C4-2B (cell line): ENCODE measurements around the gene DNAJC13.

ENCODE experiments used
- H3K27ac ChIP-seq: fragments of 450-650 bp; 2 replicates; pipeline ENCODE4 v1.5.1; 2017
- ZFX ChIP-seq: fragments of 450-650 bp; IDR thresholded peaks from 2 replicates; pipeline ENCODE4 v1.6.1; 2017
- TF ChIP-seq, protein P1 (sequence below): fragments of 450-650 bp; conservative IDR thresholded peaks from 2 replicates; pipeline ENCODE4 v1.5.1; 2017; ENCODE audit warnings: mild to moderate bottlenecking

The DNAJC13 gene

DNA sequence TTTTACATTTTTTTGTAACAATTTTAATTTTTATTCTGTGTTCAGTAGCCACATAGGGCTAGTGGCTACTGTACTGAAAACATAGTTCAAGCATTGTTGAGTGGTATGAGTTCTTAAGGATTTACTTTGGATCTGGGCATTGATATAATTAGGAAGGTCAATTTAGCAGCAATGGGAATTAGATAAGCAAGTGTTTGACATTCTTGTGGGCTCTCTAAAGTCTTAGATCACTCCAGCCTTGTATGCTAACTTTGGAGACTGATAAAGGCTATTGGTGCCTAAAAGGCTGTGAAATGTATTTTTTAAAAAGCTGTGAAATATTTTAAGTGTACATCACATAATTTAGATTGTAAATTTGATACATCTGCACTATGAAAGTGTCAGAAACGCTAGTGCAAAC, 2.5 kb upstream of the DNAJC13 start:
- TF ChIP-seq ZFX, result no peak
- TF ChIP-seq, protein P1, sequence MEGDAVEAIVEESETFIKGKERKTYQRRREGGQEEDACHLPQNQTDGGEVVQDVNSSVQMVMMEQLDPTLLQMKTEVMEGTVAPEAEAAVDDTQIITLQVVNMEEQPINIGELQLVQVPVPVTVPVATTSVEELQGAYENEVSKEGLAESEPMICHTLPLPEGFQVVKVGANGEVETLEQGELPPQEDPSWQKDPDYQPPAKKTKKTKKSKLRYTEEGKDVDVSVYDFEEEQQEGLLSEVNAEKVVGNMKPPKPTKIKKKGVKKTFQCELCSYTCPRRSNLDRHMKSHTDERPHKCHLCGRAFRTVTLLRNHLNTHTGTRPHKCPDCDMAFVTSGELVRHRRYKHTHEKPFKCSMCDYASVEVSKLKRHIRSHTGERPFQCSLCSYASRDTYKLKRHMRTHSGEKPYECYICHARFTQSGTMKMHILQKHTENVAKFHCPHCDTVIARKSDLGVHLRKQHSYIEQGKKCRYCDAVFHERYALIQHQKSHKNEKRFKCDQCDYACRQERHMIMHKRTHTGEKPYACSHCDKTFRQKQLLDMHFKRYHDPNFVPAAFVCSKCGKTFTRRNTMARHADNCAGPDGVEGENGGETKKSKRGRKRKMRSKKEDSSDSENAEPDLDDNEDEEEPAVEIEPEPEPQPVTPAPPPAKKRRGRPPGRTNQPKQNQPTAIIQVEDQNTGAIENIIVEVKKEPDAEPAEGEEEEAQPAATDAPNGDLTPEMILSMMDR, result no peak
- no peak overlapping the region for H3K27ac ChIP-seq

DNA sequence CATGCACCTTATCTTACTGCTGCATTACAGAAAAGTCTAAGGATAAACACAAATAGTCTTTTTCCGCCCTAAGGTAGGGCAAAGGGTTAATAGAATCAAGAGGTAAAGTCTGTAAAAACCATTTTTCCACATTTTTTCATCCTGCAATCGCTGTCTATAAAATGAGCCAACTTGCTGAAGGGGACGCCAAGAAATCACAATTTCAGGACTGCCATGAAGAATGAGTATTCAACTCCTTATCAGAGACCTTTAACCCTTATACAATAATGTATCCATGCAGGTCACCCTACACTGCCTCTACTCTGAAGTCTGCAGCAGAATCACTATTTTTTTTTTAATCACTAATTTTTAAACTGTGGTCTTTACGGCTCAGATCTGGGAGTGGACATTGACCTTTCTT, 1.1 kb upstream of the DNAJC13 start:
- no peak overlapping the region for H3K27ac ChIP-seq
- TF ChIP-seq, protein P1, result no peak
- no peak for TF ChIP-seq ZFX

DNA sequence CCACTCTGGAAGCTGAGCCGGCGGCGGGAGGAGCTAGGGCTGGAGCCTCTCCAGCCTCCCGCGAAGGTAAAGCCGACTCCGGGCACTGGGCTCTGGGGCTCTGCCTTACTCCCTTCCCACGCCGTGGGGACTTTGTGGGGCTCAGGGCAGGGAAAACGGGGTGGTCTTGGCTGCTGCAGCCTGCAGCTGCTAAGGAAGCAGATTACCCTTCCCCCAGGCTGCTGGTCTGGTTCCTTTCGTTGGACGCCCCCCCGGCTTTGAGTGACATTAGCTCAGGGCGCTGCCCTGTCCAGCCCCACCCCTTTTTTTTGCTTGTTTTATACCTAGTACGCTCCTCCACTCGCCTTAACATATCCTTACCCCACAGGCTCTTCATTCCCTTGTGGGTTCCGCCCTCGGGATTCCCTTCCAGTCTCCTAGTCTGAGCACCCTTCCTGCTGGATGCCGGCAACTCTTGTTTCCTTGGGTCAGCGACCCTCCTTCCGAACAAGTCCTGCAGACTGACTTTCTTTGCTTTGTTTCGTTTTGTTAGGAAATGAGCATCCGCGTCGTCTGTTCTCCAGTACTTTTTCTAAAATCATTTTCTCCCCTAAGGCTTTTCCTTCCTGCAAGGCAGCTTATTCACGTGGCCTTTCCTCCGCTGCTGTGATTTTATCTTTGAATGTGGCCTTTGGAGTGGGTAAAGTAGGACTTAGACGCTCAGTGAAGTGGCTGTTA, 551 bp downstream of the DNAJC13 start:
- TF ChIP-seq, protein P1, result no peak
- TF ChIP-seq ZFX, result no peak
- peak overlapping the region; percentile 88 for H3K27ac ChIP-seq

GRCh38 chr3:132418916-132419315, 1.6 kb downstream of the DNAJC13 start:
- TF ChIP-seq, protein P1, result no peak
- no peak for TF ChIP-seq ZFX
- no peak overlapping the region for H3K27ac ChIP-seq

- H3K27ac ChIP-seq, result no peak overlapping the region
- no peak for TF ChIP-seq ZFX
- TF ChIP-seq, protein P1, result no peak
These were observed 4.5 kb downstream of the DNAJC13 start for GRCh38 chr3:132421832-132422231.

DNA sequence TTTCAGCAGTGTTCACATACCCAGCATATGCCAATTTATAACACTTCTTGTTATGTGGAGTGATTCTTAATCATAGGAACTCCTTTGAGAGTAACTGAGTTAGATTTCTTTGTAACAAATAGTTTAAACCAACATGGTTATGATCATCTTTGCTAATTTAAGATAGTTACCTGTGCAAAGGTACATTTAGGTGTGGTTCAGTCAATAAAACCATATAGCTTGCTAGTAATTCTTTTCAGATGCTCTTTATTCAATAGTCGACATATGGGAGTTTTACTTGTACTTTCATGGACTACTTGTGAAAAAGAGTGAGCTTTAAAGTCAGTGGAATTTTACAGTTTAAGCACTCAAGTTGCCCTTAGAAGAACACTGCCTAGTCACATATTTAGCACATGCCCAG, 5.2 kb downstream of the DNAJC13 start:
- no peak overlapping the region for H3K27ac ChIP-seq
- no peak for TF ChIP-seq ZFX
- TF ChIP-seq, protein P1, result no peak

- no peak overlapping the region for H3K27ac ChIP-seq
- TF ChIP-seq ZFX, result no peak
- TF ChIP-seq, protein P1, result no peak
These were observed 15.3 kb downstream of the DNAJC13 start for GRCh38 chr3:132432639-132433038.
